GM08714 (cell line): ENCODE data around the gene APOBEC3H.

Experiments used
- H3K4me3 ChIP-seq: fragments of 200-500 bp; sonication (Bioruptor generic); 2 replicates; pipeline ENCODE4 v1.5.1; 2014; ENCODE audit warnings: mild to moderate bottlenecking, low read length, inconsistent platforms
- ZNF274 ChIP-seq: IDR thresholded peaks from 2 replicates; pipeline ENCODE4 v1.6.1; 2012; ENCODE audit warnings: mild to moderate bottlenecking, low read depth, low read length

The APOBEC3H gene

DNA sequence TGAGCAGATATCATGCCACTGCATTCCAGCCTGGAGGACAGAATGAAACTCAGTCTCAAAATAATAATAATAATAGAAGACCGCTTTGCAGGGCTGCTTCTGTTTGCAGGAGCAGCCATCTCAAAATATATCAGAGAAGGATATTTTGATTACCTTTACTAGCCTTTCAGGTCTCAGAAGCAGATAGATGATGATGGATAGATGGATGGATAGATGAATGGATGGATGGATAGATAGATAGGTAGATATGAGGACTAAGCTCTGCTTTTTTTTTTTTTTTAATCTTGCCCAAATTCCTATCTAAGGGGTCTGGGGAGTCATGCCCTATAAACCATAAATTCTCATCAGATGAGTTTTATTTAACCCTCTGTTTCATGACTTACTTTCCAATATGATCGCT is 18.5 kb downstream of the APOBEC3H start:
- no peak overlapping the region; the same call in 1 of the 2 replicates for H3K4me3 ChIP-seq
- TF ChIP-seq ZNF274 = no peak

DNA sequence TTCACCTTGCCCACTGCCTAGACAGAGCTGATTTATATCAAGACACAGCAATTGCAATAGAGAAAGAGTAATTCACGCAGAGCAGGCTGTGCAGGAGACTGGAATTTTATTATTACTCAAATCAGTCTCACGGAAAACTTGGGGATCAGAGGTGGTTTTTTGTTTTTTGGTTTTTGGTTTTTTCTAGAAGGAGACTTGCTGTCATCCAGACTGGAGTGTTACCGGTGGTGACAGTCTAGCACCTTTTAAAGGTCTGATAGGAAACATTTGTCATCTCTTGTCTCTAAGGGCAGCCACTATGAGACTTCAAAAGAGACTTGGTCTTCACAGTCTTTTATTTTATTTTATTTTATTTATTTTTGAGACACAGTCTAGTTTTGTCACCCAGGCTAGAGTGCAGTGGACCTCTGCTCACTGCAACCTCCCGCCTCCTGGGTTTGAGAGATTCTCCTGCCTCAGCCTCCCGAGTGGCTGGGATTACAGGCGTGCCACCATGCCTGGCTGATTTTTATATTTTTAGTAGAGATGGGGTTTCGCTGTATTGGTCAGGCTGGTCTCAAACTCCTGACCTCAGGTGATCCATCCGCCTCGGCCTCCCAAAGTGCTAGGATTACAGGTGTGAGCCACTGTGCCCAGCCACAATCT is 19.1 kb downstream of the APOBEC3H start:
- no peak overlapping the region for H3K4me3 ChIP-seq
- TF ChIP-seq ZNF274 = no peak

DNA sequence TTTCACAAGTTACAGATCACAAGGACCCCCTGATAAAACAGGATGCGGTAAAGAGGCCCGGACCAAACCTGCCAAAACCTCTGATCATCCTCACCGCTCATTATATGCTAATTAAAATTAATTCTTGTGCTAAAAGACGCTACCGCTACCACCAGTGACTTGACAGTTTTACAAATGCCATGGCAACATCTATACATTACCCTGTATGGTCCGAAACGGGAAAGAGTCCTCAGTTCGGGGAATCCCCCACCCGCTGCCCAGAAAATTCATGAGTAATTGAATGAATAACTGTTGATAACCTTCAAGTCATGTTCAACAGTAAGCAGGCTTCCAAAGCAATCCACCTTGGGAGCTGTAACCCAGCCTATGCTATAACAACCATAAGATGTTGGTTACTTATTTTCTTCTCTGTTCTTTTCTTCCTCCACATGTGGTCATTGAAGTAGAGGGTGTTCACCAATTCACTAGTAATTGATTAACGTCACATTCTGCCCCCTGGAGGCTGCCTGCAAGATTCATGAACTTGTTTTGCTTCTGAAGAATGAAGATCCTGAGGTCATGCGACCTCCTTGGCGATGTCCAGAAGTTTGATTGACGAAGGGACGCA is 20.6 kb downstream of the APOBEC3H start:
- TF ChIP-seq ZNF274 = no peak

DNA sequence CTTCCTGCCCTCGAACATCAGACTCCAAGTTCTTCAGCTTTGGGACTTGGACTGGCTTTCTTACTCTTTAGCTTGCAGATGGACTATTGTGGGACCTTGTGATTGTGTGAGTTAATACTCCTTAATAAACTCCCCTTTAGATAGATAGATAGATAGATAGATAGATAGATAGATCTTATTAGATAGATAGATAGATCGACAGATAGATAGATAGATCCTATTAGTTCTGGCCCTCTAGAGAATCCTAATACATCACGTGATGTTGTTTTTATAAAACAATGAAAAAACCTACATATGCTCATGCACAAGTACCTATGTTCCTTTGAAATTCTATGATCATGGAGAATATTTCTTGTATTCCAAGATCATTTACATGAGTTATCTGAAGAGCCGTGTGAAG is 23.9 kb downstream of the APOBEC3H start:
- no peak overlapping the region for H3K4me3 ChIP-seq

More for the DNA sequence above, 20.6 kb downstream of the APOBEC3H start:
- H3K4me3 ChIP-seq = peak overlapping the region; percentile 9; the same call in 1 of the 2 replicates

DNA sequence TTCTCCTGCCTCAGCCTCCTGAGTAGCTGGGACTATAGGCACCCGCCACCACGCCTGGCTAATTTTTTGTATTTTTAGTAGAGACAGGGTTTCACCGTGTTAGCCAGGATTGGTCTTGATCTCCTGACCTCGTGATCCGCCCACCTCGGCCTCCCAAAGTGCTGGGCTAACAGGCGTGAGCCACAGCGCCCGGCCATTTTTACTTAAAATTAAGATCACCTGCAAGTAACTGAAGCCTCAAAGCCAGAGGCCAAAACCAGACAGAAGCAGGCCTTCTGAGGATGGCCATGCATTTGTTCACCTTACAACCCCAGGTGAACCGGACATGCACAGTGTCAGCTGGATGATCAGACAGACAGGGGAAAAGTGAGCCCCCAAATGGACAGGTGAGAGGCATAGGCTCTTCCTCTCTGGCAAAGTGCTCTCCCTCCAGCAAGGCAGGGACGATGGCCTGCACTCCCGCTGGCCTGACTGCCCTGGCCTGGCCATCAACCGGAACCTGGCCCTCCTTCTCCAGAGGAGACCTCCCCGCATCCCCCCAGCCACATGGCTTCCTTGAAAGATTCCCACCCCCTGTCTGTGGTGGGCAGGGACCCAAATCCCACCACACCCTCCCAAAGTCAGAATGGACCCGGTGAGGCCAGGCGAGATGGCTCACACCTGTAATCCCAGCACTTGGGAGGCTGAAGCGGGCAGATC is 25.9 kb downstream of the APOBEC3H start:
- TF ChIP-seq ZNF274 = no peak
- no peak overlapping the region for H3K4me3 ChIP-seq

More for the DNA sequence above, 23.9 kb downstream of the APOBEC3H start:
- no peak for TF ChIP-seq ZNF274

DNA sequence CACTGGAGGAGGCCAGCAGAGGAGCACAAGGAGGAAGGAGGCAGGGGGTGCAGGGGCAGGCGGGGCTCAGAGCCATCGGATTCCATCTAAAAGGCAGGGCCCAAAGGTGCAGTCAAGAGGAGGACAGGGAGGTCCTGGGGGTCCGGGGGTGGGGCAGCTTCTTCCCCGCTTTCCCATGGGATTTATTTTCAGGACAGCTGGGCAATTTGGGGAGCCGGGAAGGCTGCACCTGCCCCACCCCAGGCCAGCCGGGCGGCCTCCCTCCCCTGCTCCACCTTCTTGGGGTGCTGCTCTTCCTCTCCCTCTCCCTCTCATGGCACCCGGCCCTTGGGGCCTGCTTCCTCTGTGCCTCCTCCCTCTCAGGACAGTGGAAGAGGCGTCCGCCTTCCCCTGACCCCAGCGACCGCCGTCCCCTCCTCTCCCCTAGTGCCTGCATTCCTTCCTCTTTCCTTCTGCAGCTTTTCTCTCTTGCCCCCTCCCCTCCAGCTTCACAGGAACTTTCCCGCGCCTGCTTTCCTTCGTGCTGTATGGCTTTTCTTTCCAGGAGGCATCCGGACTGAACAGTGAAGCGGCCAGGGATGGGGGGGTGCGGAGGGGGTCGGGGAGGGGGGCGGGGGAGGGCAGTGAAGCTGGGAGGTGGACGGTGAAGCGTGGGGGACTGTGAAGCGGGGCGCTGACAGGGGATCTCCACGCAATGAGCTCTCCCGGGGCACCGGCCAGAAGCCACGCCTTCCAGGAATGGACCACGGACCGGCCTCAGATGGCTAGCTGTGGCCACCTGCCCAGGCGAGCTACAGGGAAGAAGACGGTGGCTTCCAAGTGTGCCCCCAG is 26.9 kb downstream of the APOBEC3H start:
- no peak for TF ChIP-seq ZNF274
- H3K4me3 ChIP-seq = no peak overlapping the region

DNA sequence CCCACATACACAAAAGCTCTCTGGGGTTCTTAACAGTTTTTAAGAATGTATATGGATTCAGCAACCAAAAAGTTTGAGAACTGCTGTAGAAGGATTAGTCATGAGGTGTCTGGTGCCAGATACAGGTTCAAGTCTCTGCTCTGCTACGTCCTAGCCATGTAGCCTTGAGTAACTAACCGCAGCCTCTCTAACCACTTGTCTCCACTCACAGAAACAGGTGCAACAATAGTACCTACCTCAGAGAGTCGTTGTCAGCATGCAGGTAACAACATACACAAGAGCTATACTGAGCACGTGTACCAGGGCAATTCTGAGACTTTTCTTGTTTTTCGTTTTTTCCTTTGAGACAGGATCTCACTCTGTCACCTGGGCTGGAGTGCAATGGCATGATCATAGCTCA is 28.6 kb downstream of the APOBEC3H start:
- no peak overlapping the region for H3K4me3 ChIP-seq
- no peak for TF ChIP-seq ZNF274

DNA sequence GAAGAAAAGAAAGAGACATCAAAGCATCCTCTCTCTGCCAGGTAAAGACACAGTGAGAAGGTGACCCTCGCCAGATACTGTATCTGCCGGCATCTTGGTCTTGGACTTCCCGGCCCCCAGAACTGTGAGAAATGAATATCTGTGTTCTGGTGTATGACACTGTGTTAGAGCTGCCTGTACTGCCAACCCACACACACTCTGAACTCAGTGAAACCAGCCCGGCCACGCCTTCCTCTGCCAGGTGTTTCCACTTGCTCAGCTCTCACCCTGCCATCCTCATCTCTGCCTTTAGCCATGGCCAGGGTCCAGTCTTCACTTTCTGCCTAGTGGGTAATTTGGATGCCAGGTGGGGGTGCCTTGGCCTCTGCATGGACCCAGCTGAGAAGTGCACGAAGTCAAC is 31.5 kb downstream of the APOBEC3H start:
- no peak overlapping the region for H3K4me3 ChIP-seq
- no peak for TF ChIP-seq ZNF274

DNA sequence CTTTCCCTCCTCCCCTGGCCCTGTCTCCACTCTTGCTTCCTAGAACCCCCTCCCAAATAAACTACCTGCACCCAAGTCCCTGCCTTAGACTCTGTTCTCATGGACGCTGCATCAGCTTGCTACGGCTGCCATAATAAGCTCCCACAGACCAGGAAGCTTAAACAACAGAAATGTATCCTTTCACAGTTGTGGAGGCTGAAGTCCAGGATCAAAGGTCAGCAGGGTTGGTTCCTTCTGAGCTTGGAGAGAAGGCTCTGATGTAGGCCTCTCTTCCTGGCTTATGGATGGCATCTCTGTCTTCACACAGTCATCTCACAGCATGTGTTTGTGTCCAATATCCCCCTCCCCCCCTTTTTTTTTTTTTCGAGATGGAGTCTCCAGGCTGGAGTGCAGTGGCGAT is 32.0 kb downstream of the APOBEC3H start:
- no peak overlapping the region for H3K4me3 ChIP-seq
- TF ChIP-seq ZNF274 = no peak

DNA sequence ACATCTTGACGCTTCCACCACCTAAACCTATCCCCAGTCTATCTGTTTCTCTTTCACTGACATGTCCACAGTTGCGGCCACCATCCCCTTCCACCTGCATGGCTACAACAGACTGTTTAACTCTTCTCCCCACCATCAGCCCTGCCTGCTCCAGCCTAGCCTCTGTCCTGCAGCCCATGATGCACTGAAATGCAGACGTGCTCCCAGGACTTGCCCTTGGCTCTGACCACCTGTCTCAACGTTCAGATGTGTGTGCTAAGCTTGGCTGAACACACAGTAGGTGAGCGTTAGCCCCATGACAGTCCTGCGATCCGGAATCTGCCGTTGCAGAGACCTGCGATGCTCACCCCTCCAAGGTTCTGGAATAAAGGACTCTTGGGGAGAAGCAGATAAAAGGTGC is 32.7 kb downstream of the APOBEC3H start:
- no peak for TF ChIP-seq ZNF274
- no peak overlapping the region for H3K4me3 ChIP-seq

DNA sequence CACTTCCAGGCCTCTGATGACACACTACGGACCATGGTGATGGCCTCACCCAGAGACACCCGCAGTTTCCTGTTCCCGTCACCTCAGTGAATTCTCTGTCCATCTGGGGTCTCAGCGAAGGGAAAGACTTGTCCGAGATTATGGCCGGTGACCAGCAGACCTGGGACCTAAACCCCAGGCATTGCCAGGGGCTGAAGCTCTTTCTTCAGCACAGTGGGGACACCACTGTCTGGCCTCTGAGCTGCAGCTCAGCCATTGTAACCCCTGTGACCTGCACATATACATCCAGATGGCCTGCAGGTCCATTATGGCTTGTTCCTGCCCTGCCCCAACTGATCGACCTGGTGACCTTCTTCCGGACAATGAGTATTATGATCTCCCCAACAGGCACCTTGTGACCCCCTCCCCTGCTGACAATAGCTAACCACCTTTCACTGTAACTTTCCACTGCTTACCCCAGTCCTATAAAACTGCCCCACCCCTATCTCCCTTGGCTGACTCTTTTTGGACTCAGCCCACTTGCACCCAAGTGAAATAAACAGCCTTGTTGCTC is 33.2 kb downstream of the APOBEC3H start:
- TF ChIP-seq ZNF274 = no peak
- H3K4me3 ChIP-seq = no peak overlapping the region

DNA sequence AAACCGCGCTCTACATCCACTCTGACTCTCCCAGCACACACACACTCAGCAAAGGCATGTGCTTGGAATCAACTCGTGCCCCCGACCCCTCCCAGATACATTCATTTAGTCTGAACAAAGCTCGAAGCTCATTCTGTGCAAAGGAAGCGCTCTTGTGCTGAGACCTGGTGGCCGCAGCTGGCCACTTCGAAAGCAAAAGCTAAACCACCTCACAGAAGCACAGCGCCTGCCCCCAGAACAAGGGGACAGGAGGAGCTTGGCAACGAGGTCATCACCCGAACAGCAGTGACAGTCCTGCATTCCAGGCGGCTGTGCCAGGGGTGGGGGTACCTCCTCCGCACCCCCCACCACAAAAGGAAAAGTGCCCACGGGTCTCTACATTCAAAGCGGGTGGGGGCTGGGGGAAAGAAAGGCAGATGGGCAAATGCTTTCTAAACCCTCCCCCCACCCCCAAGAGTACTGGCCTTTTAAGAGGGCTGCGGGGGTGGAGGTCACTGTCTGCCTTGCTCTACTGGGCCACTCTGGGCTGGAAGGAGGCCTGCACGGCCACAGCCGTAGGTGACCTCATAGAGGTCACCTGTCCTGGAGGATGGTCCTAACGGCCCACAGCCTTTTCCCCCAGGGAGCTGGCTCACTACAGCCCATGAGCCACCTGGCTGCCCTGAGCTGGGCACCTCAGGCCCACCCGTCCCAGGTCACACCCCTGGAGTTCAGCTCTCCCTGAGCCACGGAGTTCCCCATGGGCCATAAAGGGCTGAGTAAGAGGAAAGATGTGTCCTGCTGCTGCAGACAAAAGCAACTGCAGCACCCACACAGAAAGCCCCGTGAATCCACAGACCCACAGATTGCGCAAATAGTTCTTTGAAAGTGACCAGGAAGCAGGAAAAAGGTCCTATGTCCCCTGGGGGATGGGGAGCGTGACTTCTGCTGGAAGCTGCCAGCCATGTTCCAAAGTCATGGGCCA is 34.1 kb downstream of the APOBEC3H start:
- no peak for TF ChIP-seq ZNF274
- no peak overlapping the region for H3K4me3 ChIP-seq

DNA sequence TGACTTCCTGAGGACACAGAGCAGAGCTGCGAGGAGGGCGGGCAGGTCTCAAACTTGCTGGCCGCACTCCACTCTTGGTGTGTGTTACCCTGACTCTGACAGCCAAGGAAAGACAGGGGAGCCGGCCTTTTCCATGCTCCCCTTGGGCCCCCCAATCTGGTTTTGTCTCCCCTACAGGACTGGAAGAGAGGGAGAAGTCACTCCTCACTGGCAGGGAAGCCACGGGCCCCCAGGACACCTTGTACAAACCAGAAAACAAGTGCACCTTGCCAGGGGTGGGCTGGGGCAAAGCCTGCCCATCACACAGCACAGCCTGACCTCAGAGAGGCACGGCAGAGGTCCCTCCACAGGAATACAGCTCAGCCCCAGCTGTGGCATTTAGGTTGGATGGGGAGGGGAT is 35.2 kb downstream of the APOBEC3H start:
- no peak for TF ChIP-seq ZNF274

More for the DNA sequence above, 35.2 kb downstream of the APOBEC3H start:
- H3K4me3 ChIP-seq = no peak overlapping the region
